NCI-H1048 (cell line): ENCODE data around the gene EDDM3A.

Experiments
- DNase-seq: peaks from one replicate; lab custom pipeline; 2025; lab: John Stamatoyannopoulos, UW

EDDM3A gene

GRCh38 chr14:20789230-20789813, 43.6 kb downstream of the EDDM3A start:
- no peak for DNase-seq

DNA sequence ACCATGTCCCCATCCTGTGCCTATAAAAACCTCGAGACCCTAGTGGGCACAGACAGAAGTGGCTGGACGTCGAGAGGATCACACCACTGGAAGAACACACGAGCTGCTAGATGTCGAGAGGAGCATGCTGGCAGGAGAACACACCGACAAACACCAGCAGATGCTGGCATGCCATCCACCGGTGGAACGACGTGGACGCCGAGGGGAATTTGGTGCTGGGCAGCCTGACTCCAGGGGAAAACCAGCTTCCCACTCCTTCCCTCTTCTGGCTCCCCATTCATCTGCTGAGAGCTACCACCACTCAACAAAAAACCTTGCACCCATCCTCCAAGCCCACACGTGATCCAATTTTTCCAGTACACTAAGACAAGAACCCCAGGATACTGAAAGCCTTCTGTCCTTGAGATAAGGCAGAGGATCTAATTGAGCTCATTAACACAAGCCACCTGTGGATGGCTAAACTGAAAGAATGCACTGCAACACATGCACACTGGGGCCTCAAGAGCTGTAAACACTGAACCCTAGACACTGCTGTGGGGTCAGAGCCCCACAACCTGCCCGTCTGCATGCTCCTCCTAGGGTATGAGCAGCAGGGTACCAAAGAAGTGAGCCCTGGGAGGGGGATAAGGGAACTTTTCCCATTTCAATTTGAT, 44.9 kb downstream of the EDDM3A start:
- DNase-seq: no peak

DNA sequence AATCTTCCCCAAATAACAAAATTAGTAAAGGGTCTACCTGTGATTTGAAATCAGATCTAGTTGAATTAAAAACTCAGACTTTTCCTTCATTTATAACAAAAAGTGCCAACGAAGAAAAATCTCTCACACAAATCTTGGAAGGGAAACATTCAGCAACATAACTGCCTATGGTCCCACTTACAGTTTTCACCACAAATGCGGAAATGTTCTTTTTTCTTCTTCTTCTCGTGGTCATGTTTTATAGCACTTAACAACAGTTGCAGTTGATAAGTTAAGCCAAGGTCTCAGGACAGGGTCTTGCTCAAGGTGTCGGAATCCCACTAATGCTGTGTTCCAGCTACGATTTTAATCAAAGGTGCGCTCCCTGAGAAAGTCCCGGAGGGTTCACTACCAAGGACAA, 45.5 kb downstream of the EDDM3A start:
- no peak for DNase-seq

DNA sequence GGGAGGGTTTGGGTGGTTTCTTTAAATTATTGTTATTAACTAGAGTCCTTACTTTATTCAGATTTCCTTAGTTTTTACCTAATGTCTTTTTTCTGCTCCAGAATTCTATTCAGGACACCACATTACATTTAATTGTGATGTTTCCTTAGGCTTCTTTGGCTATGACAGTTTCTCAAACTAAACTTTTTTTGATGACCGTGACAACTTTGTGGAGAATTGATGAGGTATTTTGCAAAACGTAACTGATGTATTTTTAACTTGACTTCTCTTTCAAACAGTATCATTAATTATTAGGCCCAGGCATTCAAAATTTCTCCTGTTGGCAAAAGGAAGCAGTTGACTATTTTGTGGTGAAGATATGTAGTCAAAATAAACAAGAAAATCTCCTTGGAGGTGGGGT, 45.9 kb downstream of the EDDM3A start:
- DNase-seq: no peak

- DNase-seq: no peak
These were observed 46.9 kb downstream of the EDDM3A start for GRCh38 chr14:20792556-20792955.

- DNase-seq: no peak
These were observed 49.1 kb downstream of the EDDM3A start for GRCh38 chr14:20794644-20795369.

- no peak for DNase-seq
These were observed 51.5 kb downstream of the EDDM3A start for GRCh38 chr14:20797164-20797563.
